Kidney (tissue), 14 donors: ENCODE results near the gene ZNF75A. TPM values are rescaled to one million over a fixed set of nuclear protein-coding genes. Genes with fewer than 3 reads are reported as not detected.

Experiments used
- DNase-seq, 5 donors: peaks; one replicate each; pipeline ENCODE4 v3.0.0-alpha.2; 2013 to 2020
- FAIRE-seq: peaks from 2 replicates; lab custom pipeline; 2012; peaks lifted over from hg19 to GRCh38; lab: Jason Lieb, UNC
- H3K27ac ChIP-seq, 2 donors: one replicate each; pipeline ENCODE4 v1.7.0; 2013; ENCODE audit warnings: low read depth in 2 of 2, low read length in 2 of 2, inconsistent platforms in 1 of 2
- H3K27me3 ChIP-seq: one replicate; pipeline ENCODE4 v1.7.1; 2013; ENCODE audit warnings: low read length, inconsistent platforms; ENCODE audit not compliant: control insufficient read depth, insufficient read depth
- H3K36me3 ChIP-seq, 3 donors: one replicate each; pipeline versions ENCODE4 v1.7.0 to v1.7.1; 2013; ENCODE audit warnings: low read length in 3 of 3, control low read depth in 1 of 3, inconsistent platforms in 1 of 3; ENCODE audit not compliant: insufficient read depth in 3 of 3, control insufficient read depth in 2 of 3
- H3K4me1 ChIP-seq, 3 donors: one replicate each; pipeline versions ENCODE4 v1.7.0 to v1.7.1; 2013; ENCODE audit warnings: low read length in 3 of 3, inconsistent platforms in 1 of 3, low read depth in 1 of 3; ENCODE audit not compliant: control insufficient read depth in 2 of 3, insufficient read depth in 2 of 3
- H3K4me3 ChIP-seq, 3 donors: one replicate each; pipeline versions ENCODE4 v1.7.0 to v1.8.1; 2013; ENCODE audit warnings: low read length in 3 of 3, control low read depth in 1 of 3, inconsistent platforms in 1 of 3
- H3K9ac ChIP-seq, 3 donors: one replicate each; pipeline versions ENCODE4 v1.7.0 to v1.7.1; 2013; ENCODE audit warnings: low read length in 3 of 3, control low read depth in 1 of 3, inconsistent platforms in 1 of 3
- H3K9me3 ChIP-seq, 3 donors: one replicate each; pipeline versions ENCODE4 v1.7.0 to v1.7.1; 2013; ENCODE audit warnings: low read length in 3 of 3, control low read depth in 1 of 3, inconsistent platforms in 1 of 3; ENCODE audit not compliant: control insufficient read depth in 2 of 3, insufficient read depth in 1 of 3
- intact Hi-C: fragments of 100-400 bp; cut with DNase I; formaldehyde crosslinking; loops from one replicate; pipeline ENCODE4 v1.11.1; 2022
- polyA plus RNA-seq: library from polyadenylated mRNA; stranded (reverse); fragments of 350-450 nt; fragmentation: Illumina TruSeq; extraction: RNeasy Lipid Tissue Mini Kit (QIAGEN cat#74804); gene quantifications from one replicate; pipeline ENCODE4 v1.2.3, GENCODE V29; 2014; ENCODE audit warnings: low read depth, low replicate concordance; ENCODE audit not compliant: insufficient read depth
- total RNA-seq: library from RNA; stranded (reverse); fragmentation: NEBNext Ultra II Directional; extraction: Animal tissue kit (Norgen Biotek cat#: 25700); gene quantifications from one replicate; pipeline ENCODE4 v1.2.1, GENCODE V29; 2021
- TF ChIP-seq, protein P1 (sequence below): IDR thresholded peaks from 3 replicates; pipeline ENCODE4 v1.5.1; 2012; ENCODE audit warnings: mild to moderate bottlenecking, moderate library complexity, borderline replicate concordance; ENCODE audit not compliant: insufficient read depth; ENCODE audit errors: extremely low read depth
- donor health status: control.
- donor health status: control.
- donor health status: control.
- donor health status: control.
- donor health status: control.
- donor health status: DM: yes; HTN: yes; CAD: no.
- donor health status: Normal renal cell carcinoma (clear cell type).

Gene ZNF75A
- total and polyA plus RNA-seq, 2 donors from 2014 or later, result 14.3 to 41.3 TPM

DNA sequence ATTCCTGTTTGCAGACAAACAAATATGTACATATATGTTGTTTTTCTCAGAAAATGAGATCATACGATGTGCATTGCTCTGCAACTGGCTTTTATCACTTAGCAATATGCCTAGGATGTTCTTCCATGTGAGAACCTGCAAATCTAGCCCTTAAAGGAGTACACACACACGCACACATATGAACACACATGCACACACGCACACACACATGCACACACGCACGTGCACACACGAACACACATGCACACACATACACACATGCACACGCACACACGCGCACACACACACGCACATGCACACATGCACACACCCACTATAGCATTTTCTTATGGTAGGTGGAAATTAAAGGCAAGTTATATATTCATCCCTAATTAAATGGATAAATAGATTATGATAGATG is 42.3 kb downstream of the ZNF75A start:
- no peak for FAIRE-seq
- TF ChIP-seq, protein P1, sequence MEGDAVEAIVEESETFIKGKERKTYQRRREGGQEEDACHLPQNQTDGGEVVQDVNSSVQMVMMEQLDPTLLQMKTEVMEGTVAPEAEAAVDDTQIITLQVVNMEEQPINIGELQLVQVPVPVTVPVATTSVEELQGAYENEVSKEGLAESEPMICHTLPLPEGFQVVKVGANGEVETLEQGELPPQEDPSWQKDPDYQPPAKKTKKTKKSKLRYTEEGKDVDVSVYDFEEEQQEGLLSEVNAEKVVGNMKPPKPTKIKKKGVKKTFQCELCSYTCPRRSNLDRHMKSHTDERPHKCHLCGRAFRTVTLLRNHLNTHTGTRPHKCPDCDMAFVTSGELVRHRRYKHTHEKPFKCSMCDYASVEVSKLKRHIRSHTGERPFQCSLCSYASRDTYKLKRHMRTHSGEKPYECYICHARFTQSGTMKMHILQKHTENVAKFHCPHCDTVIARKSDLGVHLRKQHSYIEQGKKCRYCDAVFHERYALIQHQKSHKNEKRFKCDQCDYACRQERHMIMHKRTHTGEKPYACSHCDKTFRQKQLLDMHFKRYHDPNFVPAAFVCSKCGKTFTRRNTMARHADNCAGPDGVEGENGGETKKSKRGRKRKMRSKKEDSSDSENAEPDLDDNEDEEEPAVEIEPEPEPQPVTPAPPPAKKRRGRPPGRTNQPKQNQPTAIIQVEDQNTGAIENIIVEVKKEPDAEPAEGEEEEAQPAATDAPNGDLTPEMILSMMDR, result no peak
- intact Hi-C loops, result no loop called here

DNA sequence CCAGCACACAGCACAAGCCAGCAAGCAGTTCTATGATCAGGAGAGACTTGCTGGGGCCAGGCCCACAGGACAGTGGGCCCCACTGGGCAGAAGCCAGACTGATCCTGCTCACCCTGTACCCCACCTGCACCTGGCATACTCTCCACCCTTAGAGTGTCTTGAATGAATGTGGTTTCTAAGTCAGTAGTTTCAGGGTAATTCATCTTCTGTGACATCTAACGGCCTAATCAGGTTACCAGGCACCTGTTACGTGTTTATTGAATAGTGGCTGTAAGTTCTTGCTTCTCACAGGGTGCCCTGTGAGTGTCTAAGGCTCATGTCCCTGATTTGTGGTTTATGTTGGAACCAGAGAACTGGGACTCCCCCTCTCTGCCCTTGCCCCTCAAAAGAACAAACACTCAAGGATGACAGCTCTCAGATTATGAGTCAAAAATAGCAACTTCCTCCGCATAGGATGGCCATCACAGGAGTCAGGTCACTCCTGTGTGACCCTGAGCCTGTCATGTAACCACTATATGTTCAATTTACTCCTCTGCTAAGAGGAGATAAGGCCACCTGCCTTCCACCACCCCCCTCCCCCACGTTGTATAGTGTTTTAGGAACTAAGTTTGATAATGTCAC is 43.4 kb downstream of the ZNF75A start:
- H3K4me1 ChIP-seq, result no peaks in the 10 kb centered on the region
- H3K27me3 ChIP-seq, result no peaks in the 10 kb centered on the region
- peak in 3 of 5 donors; percentile 10 to 22 (median 10) for DNase-seq
- no peak overlapping the region for H3K4me3 ChIP-seq
- H3K9ac ChIP-seq, result no peak overlapping the region
- TF ChIP-seq, protein P1, result no peak
- intact Hi-C loops, result no loop called here
- FAIRE-seq, result no peak
- no peak overlapping the region for H3K27ac ChIP-seq
- H3K36me3 ChIP-seq, result no peaks in the 10 kb centered on the region
- H3K9me3 ChIP-seq, result no peaks in the 10 kb centered on the region

More for the DNA sequence above, 42.3 kb downstream of the ZNF75A start:
- Histone ChIP-seq H3K36me3 (no peaks in the 10 kb centered on the region), H3K27me3 (no peaks in the 10 kb centered on the region), H3K9me3 (no peaks in the 10 kb centered on the region), H3K27ac (no peak overlapping the region), H3K9ac (no peak overlapping the region), H3K4me3 (no peak overlapping the region), H3K4me1 (no peaks in the 10 kb centered on the region)
- no peak for DNase-seq

DNA sequence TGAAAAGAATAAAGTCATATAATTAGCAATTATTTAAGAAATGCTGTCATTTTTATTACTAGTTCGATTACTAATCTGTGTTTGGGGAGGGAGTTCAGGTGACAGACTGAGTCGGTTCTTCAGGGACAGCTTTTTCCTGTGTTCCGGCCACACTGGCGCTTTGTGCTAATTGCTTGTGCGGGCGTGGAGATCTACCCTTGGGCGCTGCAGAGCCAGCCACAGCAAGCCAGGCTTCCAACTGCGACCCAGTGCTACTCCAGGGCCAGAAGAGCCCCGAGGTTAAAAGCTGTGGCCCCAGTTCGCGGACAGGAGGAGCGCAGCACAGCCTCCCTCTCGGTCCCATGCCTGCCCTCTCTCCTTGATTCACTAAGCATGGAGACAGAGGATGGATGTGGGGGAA is 43.9 kb downstream of the ZNF75A start:
- Histone ChIP-seq H3K4me3 (no peak overlapping the region), H3K9me3 (no peaks in the 10 kb centered on the region), H3K27ac (no peak overlapping the region), H3K27me3 (no peaks in the 10 kb centered on the region), H3K9ac (no peak overlapping the region), H3K4me1 (no peaks in the 10 kb centered on the region), H3K36me3 (no peaks in the 10 kb centered on the region)
- FAIRE-seq (no peak), DNase-seq (no peak)
- intact Hi-C loops, result no loop called here
- TF ChIP-seq, protein P1, result no peak

DNA sequence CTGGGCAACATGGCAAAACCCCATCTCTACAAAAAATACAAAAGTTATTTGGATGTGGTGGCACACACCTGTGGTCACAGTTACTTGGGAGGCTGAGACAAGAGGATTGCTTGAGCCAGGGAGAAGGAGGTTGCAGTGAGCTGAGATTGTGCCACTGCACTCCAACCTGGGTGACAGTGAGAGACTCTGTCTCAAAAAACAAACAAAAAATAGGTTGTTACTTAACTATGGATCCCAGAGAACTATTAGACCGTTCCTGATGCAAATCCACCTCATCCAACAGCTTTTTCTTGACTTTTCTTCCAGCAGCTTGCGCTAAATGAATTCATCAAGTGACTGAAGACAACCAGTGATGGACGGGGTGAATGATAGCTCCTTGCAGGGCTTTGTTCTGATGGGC is 50.3 kb downstream of the ZNF75A start, which contains the start of gene OR2C1:
Gene OR2C1 (plus strand): TSS at position 301 of the 400 bp plus-strand sequence. CDS start 52 bp downstream, at position 353.
- no peak within 1 kb of the TSS for H3K27ac ChIP-seq
- no peak for FAIRE-seq

More for the DNA sequence above, 50.3 kb downstream of the ZNF75A start, which contains the start of gene OR2C1:
- Histone ChIP-seq H3K27me3 (no peaks in the 10 kb centered on the region), H3K4me3 (no peak within 1 kb of the TSS), H3K36me3 (no peaks in the 10 kb centered on the region), H3K9ac (no peak within 1 kb of the TSS), H3K4me1 (no peaks in the 10 kb centered on the region), H3K9me3 (no peaks in the 10 kb centered on the region)
- intact Hi-C loops, result no loop called here
- DNase-seq, result no peak
- TF ChIP-seq, protein P1, result no peak
